ENCODE results near the gene ANKS1A.

The ANKS1A gene

GRCh38 chr6:35044761-35045421, 155.8 kb downstream of the ANKS1A start (continued):
- TF ChIP-seq HOXA7 (CRISPR knock-in tag; IDR thresholded peaks at IDR 0.05; ENCODE audit: borderline replicate concordance) (no peak), MYNN (tag by site-specific recombination; IDR thresholded peaks at IDR 0.05; ENCODE audit: borderline replicate concordance) (no peak), ZNF843 (tag by site-specific recombination; IDR thresholded peaks at IDR 0.05) (no peak), SALL2 (tag by site-specific recombination; IDR thresholded peaks at IDR 0.05; ENCODE audit: borderline replicate concordance) (no peak), ZSCAN16 (tag by site-specific recombination; IDR thresholded peaks at IDR 0.05) (no peak), SP7 (tag by site-specific recombination; IDR thresholded peaks at IDR 0.05) (no peak), ZFP3 (tag by site-specific recombination; IDR thresholded peaks at IDR 0.05; ENCODE audit: low read depth) (no peak), ZNF514 (tag by site-specific recombination; IDR thresholded peaks at IDR 0.05) (no peak), PRDM4 (tag by site-specific recombination; IDR thresholded peaks at IDR 0.05) (no peak), ZNF629 (tag by site-specific recombination; IDR thresholded peaks at IDR 0.05) (peak; percentile 55; the same call in 1 of the 2 replicates), GLI4 (tag by site-specific recombination; IDR thresholded peaks at IDR 0.05) (no peak), ZNF692 (tag by site-specific recombination; IDR thresholded peaks at IDR 0.05) (0 out of 2 replicates have a peak, but pooled peaks have one; percentile 48), ZSCAN5A (tag by site-specific recombination; IDR thresholded peaks at IDR 0.05) (no peak), ZNF704 (tag by site-specific recombination; IDR thresholded peaks at IDR 0.05) (no peak), PRDM1 (tag by site-specific recombination; IDR thresholded peaks at IDR 0.05) (no peak), ELK4 (IDR thresholded peaks at IDR 0.05; ENCODE audit: borderline replicate concordance, low read depth, low read length) (no peak), ATF2 (tag by site-specific recombination; IDR thresholded peaks at IDR 0.05; ENCODE audit: low read depth) (peak; percentile 78), ZNF354C (tag by site-specific recombination; IDR thresholded peaks at IDR 0.05; ENCODE audit: borderline replicate concordance, low read depth) (no peak), ZNF121 (tag by site-specific recombination; IDR thresholded peaks at IDR 0.05) (no peak), ZNF580 (tag by site-specific recombination; IDR thresholded peaks at IDR 0.05) (no peak), ZNF792 (tag by site-specific recombination; IDR thresholded peaks at IDR 0.05) (no peak), ZNF366 (tag by site-specific recombination; conservative IDR thresholded peaks at IDR 0.05) (peak; percentile 43; the same call in 1 of the 2 replicates), ZNF280C (tag by site-specific recombination; IDR thresholded peaks at IDR 0.05) (no peak), ZNF830 (tag by site-specific recombination; IDR thresholded peaks at IDR 0.05; ENCODE audit: low read depth) (no peak), ZNF274 (IDR thresholded peaks at IDR 0.05; ENCODE audit: low read length) (no peak), ZNF274 (tag by site-specific recombination; IDR thresholded peaks at IDR 0.05; ENCODE audit: borderline replicate concordance) (no peak), ZNF776 (tag by site-specific recombination; IDR thresholded peaks at IDR 0.05; ENCODE audit: borderline replicate concordance) (no peak), ZNF677 (tag by site-specific recombination; IDR thresholded peaks at IDR 0.05) (no peak)

All from HEK293 (cell line).